GM21717 (cell line): ENCODE data around the gene MTMR4.
"Not testable (repeated sequence)": the region's sequence is repeated elsewhere in the genome, so short reads cannot be mapped to it uniquely, and the experiment has no call there.

ENCODE experiments used
- ATAC-seq: cut with Tn5 transposase; IDR thresholded peaks from one replicate; pipeline ENCODE4 v1.9.1; 2021; ENCODE audit warnings: mild to moderate bottlenecking, moderate library complexity; ENCODE audit not compliant: unreplicated experiment

The MTMR4 gene

DNA sequence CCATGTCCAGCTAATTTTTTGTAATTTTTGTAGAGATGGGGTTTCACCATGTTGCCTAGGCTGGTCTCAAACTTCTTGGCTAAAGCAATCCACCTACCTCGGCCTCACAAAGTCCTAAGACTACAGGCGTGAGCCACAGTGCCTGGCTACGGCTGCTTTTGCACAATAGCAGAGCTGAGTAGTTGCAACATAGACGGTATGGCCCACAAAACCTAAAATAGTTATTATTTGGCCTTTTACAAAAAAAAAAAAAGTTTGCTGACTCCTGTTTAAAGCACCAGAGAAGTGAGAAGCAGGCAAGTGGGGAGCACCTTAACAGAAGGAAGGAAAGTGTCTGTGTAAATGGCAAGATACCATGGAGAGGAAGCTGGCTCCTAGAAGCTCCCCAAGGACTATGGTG, 20.9 kb downstream of the MTMR4 start:
- no peak for ATAC-seq

DNA sequence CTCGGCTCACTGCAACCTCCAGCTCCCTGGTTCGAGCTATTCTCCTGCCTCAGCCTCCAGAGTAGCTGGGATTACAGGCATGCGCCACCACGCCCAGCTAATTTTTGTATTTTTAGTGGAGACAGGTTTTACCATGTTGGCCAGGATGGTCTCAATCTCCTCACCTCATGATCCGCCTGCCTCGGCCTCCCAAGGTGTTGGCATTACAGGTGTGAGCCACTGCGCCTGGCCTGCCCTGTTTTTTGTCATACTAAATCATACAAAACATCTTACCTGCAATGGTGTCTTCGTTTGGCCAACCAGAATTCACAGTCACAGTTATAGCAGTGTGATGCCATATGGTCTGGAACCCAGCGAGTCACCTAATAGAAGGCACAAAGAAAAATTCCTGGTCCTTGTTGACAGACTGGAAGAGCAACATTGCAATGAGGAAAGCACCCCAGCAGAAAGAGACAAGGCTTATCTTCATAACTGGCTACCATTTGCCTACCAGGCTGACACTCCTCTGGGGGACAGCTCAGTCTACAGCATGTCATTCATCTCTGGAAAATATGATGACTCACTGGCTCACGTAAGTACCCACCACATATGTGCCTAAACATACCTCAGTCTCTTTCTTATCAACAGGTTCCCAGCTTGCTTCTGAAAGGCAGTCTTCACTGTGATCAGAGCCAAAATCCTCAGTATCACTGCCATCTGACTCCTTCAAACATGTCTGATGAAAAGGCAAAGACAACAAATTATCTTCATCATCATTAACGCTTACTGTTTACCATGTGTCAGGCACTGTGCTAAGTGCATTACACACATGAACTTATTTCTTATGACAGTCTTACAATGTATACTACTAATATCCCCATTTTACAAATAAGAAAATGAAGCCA, 22.0 kb downstream of the MTMR4 start:
- no peak for ATAC-seq

DNA sequence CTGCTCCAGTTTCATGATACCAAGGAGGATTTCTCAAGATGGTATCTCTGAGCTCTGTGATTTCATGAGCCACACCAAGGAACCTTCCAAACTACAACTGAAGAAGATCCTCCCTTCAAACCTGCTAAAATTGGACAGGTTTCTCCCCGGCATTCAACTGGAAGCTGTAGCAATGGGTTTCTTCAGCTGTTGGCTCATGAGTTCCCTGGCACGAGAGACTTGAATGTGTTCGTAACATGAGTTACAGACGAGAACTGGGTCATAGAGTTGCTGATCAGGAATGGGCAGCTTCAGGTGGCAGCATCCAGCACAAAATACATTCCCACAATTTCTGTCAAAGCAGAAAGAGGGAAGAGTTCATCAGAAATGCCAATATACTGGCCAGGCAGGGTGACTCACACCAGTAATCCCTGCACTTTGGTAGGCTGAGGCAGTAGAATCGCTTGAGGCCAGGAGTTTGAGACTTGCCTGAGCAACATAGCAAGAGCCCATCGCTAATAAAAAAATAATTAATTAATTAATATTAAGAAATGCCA, 22.9 kb downstream of the MTMR4 start:
- no peak for ATAC-seq

DNA sequence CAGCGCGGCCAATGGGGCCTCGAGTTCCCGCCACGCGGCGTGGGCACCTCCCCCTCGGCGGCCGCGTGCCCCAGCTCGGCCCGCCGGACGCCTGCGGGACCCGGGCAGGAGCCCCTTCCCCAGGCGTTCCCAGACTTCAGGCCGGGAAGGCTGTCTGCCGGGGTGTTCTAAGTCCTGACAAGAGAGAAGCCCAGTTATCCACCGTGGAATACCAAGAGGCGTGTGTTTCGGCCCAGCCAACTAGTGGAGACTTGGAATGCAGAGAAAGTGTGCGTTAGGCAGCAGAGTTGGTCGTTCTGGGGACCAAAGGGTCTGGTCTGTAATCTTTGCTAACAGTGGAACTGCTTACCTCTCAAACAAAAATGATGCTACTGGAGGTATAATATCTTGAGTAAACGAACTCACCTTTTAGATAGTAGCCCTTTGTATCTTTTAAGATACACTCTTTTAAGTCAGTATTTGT, 26.0 kb downstream of the MTMR4 start:
- ATAC-seq, result no peak

DNA sequence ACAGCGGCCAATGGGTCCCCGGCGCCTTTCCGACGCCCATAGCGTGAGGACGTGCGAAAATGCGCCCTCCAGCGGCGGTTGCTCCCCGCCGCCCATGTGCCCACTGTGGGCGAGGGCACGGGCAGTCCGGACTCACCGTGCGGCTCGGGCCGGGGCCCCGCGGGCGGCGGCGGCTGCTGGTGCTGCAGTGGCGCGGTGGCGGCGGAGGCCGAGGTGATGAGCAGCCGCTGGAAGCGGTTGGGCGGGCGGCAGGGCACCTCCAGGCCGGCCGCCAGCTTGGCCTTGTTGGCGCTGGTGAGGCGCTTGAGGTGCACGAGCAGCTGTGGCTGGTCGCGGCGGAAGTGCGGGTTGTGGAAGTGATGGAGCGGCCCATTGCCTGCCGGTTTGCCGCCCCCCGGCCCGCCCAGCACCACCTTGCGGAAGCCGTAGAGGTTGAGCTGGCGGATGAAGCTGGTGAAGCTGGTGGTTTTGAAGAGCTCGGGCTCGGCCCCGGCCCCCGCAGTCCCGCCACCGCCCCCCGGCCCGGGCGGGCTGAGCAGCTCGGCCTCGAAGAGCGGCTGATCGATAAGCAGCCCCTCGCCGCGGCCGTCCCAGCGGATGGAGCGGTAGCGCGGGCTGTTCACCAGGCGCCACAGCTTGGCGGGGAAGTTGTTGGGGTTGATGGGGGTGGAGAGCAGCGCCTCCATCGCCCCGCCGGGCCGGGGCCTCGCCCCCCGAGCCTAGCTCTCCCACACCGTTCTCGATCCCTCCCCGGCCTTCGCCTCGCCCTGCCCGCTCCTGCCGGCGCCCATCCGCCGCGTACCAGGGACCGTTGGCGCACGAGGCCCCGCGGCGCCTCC, 26.6 kb downstream of the MTMR4 start, which contains the start of gene HSF5:
HSF5 (minus strand) TSS at position 820 of the 839 bp plus-strand sequence; CDS start at position 686, 134 bp downstream.
- no peak for ATAC-seq

DNA sequence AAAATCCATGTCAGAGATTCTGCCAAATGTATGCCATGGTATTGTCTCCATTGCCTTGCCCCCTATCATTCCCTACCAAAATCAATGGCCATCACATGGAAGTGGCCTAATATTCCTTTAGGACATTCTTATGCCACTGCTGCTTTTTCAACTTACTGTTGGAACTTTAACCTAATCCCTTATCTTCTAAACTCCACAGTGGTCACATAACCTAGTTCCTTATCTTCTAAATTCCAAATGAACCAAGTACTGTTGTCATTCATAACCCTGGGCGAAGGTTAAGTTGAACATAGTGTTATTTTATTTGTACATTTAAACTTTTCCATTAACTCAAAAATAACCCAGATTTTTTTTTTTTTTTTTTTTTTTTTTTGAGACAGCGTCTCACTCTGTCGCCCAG, 29.8 kb downstream of the MTMR4 start:
- no peak for ATAC-seq

DNA sequence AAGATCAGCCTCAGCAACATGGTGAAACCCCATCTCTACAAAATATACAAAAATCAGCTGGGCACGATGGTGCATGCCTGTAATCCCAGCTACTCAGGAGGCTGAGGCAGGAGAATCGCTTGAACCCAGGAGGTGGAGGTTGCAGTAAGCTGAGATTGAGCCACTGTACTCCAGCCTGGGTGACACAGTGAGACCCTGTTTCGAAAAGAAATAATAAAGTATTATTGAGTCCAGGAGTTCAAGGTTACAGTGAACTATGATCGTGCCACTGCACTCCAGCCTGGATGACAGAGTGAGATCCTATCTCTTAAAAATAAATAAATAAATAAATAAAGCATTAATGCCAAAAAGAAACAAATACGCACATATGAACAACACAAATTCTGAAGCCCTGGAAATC, 32.6 kb downstream of the MTMR4 start:
- not testable (repeated sequence) for ATAC-seq

DNA sequence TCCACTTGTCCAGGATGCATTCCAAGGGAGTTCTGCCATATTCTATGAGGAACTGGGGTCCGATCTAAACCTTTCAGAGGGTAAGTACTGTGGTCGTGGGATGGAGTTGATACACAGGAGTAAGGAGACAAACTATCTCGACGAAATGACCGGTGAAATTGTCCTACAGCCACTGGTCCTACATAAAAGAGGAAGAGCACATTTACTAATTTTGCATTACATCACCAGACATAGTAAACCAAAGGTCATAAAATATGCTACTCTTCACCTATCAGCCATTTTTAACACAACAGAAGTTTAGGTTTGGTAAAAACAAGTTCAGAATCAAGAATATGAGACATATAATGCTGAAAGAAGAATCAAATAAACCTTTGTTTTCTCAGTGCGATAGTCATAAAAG, 34.3 kb downstream of the MTMR4 start:
- ATAC-seq, result no peak

DNA sequence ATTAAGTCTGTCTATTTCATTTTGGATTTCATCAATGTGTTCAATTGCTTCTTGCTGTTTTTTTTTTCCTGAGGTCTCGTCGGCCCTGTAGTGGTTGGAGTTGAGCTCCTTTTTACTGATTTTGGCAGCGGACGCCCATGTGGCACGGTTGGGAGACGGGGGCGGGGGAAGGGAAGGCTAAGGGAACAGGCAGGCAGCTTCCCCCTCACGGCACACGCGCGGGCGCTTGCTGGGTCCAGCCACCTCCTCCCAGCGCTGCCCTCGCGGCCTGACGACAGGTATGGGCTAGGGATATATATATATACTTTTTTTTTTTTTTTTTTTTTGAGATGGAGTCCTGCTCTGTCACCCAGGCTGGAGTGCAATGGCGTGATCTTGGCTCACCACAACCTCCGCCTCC, 37.6 kb downstream of the MTMR4 start:
- ATAC-seq, result no peak

DNA sequence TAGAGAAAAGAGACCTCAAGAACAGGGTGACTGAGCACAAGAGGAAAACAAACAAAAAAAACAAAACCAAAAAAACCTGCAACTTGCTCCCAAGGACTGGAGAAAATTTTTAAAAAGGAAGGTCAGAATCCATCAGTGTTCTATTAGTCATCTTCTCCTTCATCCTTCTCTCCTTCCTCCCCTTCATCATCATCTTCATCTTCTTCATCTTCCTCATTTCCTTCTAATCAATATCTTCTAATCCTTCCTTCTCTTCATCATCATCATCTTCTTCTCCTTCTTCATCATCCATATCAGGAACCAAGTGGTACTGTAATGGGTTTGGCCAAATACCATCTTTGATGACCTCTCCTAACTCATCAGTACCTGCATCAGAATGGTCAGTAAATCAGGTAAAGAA, 38.5 kb downstream of the MTMR4 start:
- no peak for ATAC-seq

DNA sequence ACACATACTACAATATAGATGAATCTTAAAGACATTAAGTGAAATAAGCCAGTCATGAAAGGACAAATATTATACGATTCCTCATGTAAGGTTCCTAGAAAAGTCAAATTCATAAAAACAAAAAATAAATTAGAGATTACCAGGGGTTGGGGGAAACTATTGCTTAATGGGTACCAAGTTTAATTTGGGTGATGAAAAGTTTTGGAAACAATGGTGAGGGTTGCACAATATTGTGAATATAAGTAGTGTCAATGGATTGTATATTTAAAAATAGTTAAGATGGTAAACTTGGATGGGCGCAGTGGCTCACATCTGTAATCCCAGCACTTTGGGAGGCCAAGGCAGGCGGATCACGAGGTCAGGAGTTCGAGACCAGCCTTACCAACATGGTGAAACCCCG, 44.1 kb downstream of the MTMR4 start:
- ATAC-seq, result no peak

DNA sequence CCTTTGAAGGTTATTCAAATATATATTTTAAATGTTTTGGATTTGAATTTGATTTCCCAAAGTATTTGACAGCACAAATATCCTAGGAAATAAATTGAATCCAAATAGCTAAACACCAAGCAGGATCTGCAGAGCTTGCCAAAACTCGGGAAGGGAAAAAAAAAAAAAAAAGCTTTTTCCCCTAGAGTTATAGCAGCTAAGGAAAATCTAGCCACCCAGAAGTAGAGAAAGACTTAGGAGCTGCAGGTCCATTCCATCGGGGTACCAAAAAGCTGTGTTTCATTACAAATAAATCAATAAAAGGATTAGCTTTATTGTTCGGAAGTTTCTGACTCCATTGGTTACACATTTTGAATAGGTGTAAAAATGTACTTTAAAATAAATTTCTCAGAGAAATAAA, 45.5 kb downstream of the MTMR4 start:
- ATAC-seq, result no peak

DNA sequence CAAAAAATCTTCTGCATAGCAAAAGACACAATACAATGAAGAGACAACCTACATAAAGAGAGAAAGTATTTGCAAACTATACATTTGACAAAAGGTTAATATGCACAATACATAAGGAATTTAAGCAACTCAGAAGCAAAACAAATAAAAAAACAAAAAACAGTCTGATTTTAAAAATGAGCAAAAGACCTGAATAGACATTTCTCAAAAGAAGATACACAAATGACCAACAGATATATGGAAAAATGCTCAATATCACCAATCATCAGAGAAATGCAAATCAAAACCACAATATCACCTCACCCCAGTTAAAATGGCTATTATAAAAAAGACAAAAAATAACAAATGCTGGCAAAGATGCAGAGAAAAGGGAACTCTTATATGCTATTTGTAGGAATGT, 58.9 kb downstream of the MTMR4 start:
- ATAC-seq, result no peak

DNA sequence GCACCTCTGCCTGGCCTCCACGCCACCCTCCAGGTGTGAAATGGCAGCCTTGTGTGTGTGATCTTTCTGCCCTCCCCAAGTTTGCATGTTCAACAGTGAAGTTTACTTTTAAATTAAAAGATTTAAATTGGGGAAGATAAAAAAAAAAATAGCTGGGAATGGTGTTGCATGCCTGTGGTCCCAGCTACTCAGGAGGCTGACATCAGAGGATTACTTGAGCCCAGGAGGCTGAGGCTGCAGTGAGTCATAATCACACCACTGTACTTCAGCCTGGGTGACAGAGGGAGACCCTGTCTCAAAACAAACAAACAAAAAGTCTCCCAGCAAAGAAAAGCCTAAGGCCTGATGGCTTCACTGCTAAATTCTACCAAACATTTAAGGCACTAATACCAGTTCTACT, 61.7 kb downstream of the MTMR4 start:
- no peak for ATAC-seq

DNA sequence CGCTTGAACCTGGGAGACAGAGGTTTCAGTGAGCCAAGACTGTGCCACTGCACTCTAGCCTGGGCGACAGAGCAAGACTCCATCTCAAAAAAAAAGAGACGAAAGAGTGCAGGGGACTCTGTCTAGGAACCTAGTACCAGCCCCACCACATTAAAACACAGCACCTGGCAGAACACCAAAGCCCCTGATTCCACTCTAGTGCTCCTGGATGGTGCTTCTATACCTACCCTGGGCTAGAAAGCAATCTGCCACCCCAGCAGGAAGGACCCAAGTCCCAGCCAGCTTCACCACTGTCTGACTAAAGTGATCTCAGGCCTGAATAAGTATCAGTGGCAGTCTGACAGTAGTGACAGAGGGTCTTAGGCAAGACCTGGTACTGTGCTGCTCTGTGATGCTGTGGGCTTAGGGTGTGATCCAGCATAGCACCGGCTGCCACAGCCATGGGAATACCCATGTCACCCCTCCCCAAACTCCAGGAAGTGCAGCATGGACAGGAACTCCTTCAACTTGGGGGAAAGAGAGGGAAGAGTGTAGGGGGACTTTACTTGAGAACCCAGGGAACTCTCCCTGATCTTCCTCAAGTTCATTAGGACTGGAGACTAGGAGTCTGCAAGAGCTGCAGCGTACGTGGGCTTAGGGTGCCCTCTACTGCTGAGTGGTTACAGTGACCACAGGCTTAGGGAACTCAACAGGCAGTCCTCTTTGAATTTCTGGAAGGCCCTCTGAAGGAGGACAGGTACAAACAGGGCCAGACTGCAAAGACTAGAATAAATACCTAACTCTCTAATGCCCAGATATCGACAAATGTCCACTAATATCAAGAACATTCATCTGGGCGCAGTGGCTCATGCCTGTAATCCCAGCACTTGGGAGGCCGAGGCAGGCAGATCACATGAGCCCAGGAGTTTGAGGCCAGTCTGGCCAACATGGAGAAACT, 67.1 kb downstream of the MTMR4 start:
- ATAC-seq, result no peak

DNA sequence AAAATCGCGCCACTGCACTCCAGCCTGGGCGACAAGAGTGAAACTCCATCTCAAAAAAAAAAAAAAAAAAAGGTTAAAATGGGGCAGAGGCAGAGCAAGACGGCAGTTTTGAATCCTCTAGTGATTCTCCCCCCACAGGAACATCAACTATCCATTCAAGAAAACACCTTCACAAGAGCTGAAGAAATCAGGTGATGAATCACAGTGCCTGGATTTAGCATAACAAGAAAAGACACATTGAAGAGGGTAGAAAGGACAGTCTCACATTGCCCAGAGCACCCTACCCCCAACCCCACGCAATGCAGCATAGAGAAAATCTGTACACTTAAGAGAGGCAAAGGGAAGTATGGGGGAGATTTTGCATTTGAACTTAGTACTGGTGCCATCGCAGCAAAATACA, 68.4 kb downstream of the MTMR4 start:
- ATAC-seq, result no peak
